HG03095 (cell line): ENCODE results near the gene HSPA12A.

Experiments used
- ATAC-seq: cut with Tn5 transposase; IDR thresholded peaks from one replicate; pipeline ENCODE4 v1.9.1; 2021; ENCODE audit warnings: moderate library complexity; ENCODE audit not compliant: unreplicated experiment

The HSPA12A gene

GRCh38 chr10:116742367-116743265 is at the start of gene HSPA12A:
HSPA12A (minus strand) TSS chr10:116742566; CDS start chr10:116742469, 97 bp downstream.
- ATAC-seq = peak; percentile 96

GRCh38 chr10:116791241-116791640 is 48.9 kb upstream of the HSPA12A start:
- no peak for ATAC-seq

GRCh38 chr10:116787893-116788665 is 45.7 kb upstream of the HSPA12A start:
- peak; percentile 80 for ATAC-seq

GRCh38 chr10:116787053-116787659 is 44.8 kb upstream of the HSPA12A start:
- ATAC-seq = no peak

- no peak for ATAC-seq
These were observed 43.5 kb upstream of the HSPA12A start for GRCh38 chr10:116785867-116786266.

GRCh38 chr10:116785282-116785681 is 42.9 kb upstream of the HSPA12A start:
- no peak for ATAC-seq

GRCh38 chr10:116784651-116785050 is 42.3 kb upstream of the HSPA12A start:
- no peak for ATAC-seq

GRCh38 chr10:116784035-116784434 is 41.7 kb upstream of the HSPA12A start:
- ATAC-seq = no peak

GRCh38 chr10:116783011-116783655 is 40.8 kb upstream of the HSPA12A start:
- no peak for ATAC-seq

GRCh38 chr10:116781370-116781884 is 39.1 kb upstream of the HSPA12A start:
- no peak for ATAC-seq

- ATAC-seq = no peak
These were observed 38.4 kb upstream of the HSPA12A start for GRCh38 chr10:116780691-116781205.

GRCh38 chr10:116779076-116779687 is 36.8 kb upstream of the HSPA12A start:
- ATAC-seq = no peak

- ATAC-seq = no peak
These were observed 34.6 kb upstream of the HSPA12A start for GRCh38 chr10:116777006-116777405.

- no peak for ATAC-seq
These were observed 33.4 kb upstream of the HSPA12A start for GRCh38 chr10:116775488-116776400.

- no peak for ATAC-seq
These were observed 32.4 kb upstream of the HSPA12A start for GRCh38 chr10:116774728-116775151.

GRCh38 chr10:116772909-116773705 is 30.7 kb upstream of the HSPA12A start:
- no peak for ATAC-seq

GRCh38 chr10:116771959-116772585 is 29.7 kb upstream of the HSPA12A start:
- no peak for ATAC-seq
